Measurements from ENCODE around the gene TOP2A.

DNA sequence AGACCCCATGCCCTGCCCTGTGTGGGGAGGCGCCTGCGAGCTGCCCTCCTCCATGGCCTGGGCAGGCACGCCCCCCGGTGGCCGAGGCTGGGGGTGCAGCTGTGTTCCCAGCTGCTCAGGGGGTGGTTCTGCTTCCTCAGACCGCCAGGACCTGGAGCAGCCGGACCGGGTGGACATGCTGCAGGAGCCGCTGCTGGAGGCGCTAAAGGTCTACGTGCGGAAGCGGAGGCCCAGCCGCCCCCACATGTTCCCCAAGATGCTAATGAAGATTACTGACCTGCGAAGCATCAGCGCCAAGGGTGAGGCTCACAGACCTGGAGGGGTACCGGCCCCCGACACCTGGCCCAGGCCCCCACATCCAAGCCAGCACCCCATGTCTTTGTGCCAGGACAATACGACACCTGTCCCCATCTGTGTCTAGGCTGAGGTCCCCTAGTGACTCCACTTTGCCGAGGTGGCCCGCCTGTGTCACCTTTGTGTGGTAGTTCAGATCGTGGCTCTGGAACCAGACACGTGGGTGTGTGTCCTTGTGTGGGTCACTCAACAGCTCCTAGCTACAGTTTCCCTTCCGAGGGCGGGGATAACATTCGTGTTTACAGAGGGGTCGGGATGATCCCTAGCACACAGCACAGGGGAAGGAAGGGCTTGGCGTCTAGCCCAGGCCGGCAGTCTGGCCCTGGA, 62.4 kb downstream of the TOP2A start:
- TF ChIP-seq, protein P1, sequence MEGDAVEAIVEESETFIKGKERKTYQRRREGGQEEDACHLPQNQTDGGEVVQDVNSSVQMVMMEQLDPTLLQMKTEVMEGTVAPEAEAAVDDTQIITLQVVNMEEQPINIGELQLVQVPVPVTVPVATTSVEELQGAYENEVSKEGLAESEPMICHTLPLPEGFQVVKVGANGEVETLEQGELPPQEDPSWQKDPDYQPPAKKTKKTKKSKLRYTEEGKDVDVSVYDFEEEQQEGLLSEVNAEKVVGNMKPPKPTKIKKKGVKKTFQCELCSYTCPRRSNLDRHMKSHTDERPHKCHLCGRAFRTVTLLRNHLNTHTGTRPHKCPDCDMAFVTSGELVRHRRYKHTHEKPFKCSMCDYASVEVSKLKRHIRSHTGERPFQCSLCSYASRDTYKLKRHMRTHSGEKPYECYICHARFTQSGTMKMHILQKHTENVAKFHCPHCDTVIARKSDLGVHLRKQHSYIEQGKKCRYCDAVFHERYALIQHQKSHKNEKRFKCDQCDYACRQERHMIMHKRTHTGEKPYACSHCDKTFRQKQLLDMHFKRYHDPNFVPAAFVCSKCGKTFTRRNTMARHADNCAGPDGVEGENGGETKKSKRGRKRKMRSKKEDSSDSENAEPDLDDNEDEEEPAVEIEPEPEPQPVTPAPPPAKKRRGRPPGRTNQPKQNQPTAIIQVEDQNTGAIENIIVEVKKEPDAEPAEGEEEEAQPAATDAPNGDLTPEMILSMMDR (conservative IDR thresholded peaks at IDR 0.05) = peak; percentile 93
- no peak for TF ChIP-seq EZH2 (IDR thresholded peaks at IDR 0.05; ENCODE audit: low read depth)
